ENCODE measurements around the gene SHISA9.

Gene SHISA9

DNA sequence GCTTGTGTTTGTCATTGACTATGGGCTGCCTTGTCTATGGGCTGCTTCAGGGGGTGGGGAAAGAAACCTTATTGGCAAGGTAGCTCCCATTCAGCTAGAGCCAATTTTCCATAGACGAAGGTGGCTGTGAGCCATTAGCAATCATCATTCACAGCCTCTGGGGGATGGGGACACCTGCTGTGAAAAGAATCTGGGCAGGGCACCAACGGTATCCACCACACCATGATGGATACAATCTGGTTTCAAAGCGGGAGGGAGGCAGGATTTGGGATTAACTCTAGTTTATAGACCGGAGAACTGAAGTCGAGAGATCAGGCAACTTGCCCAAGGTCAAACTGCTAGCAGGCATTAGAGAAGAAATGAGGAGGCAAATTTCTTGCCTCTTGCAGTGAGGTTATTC, 182.3 kb downstream of the SHISA9 start:
- no peak for DNase-seq

DNA sequence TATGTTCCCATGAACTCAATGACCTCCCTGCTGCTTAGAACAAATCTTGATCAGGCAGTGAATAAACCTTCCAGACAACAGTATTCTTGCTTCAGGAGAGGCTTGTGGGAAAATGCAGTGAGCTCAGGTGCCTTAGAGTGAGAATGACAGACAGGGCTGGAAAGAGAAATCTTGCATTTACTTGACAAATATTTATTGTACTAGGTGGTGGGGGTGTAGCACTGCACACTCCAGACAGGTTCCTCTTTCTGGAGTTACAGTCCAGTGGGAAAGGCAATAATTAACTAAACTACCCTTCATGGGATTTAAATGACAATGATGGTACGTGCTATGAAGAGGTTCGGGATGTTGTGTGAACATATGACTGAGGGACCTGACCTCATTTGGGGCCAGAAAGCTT, 182.9 kb downstream of the SHISA9 start:
- DNase-seq = no peak

DNA sequence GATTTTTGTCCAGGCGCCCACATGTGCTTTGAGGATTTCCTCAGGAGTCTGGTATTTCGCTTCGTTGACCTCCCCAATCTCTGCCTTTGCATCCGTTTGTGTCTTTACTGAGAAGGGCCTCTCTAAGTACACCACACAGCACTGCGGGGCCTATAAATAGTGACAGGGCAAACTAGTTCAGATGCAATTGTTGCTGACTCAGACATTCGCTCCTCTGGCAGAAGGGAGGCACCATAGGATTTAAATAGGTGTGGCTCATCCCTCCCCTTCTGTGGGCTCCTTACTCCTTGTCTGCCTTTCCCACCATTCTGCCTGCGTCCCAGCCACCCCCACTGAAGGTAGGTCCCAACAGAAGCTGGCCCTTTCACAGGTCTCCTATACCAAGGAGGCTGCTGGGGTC, 192.3 kb downstream of the SHISA9 start:
- DNase-seq = no peak

DNA sequence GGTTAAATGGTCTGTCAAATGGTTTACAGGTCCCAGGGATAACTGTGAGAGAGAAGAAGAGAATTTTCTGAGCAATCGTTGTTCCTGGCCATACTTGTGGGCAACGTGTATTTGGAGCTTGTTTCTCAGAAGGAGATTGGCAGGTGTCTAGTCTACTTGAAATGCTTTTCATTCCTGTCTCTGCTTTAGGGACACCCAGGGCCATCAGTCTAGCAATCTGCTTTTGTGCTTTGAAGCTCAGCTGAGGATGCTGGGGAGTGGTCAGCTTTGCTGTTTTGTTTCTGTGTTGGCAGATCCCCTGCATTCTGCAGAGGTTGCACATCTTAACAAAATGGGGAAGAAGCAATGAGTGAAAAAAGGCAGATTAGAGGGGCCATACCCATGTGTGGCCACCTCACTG, 193.7 kb downstream of the SHISA9 start:
- no peak for DNase-seq

DNA sequence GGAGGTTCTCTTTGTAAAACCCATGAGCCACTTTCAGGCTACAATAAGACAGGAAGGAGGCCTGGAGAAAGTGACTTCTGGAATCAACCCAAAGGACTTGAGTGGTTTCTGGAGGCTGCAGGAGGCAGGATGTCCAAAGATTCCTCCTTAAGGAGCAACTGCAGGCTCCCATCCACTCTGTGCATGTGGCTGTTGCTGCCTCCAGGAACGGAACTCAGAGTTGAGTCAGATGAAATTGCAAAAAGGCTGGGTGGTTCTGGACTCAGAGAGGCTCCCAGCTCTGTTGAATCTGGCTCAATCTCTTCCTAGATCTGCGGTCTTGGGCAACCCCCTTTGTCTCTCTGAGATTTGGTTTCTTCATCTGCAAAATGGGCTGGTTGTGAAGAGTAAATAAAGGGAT, 197.1 kb downstream of the SHISA9 start:
- no peak for DNase-seq

DNA sequence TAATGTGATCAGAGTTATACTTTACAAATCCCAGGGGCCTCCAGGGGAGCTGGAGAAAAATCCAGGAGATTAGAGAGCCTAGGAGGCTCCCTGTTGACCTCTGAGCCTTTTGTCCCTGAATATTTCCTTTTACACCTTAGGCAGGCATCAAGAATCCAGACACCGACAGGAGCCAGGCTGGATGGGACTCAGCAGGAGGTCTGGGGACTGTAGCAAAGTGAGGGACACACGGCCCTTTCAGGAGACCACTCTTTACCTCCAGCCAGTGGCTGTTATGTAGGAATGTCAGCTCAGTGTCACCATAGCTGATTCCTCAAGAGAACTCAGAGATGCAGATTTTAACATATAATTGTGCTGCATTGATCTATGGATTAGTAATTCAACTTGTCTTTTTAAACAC, 198.4 kb downstream of the SHISA9 start:
- DNase-seq = no peak

DNA sequence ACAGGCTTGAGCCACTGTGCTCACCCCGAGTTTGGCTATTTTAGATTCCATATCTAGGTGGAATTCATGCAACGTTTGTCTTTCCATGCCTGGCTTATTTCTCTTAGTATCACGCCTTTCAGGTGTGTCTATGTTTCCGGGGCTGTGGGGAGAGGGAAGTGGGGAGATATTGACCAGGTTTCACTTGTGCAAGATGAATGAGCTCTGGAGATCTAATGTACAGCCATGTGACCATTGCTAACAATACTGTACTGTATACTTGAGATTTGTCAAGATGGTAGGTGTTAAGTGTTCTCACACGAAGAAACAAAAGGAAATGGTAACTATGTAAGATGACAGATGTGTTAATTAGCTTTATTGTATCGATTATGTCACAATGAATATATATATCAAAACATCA, 199.6 kb downstream of the SHISA9 start:
- DNase-seq = no peak

DNA sequence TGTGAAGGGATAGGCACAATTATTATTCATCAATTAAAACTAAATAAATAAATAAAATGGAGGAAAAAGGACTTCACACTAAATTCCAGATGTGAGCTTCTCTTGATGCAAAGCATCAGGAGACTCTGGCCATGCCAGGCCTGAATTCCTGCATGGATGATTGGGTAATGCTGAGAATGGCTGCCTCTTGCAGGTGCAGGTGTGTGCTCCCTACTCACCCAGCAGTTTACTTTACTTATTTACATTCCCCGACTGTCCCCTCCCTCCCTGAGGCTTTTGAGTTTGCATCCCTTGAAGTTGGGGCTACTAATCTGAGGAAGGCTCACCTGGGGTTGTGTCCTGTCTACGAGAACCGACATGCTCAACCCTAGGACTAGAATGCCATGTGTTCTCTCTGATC, 200.4 kb downstream of the SHISA9 start:
- no peak for DNase-seq

DNA sequence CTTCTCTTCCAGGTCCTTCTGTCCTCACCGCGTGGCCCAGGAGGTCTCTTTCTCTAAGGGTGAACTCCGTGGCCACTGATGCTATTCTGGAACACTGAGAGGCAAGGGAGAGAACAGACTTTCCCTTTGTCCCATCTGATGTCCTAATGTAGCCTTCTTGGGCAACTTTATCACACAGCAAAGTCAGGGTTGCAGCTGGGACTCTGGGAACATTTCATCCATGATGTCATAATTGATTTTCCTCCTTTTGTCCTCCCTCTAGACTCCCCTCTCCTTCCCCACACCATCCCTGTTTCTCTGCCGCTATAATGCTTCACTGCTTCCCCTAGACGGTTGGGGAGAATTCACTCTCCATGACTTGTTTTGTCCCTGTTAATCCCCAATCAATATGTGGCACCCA, 201.0 kb downstream of the SHISA9 start:
- DNase-seq = no peak

DNA sequence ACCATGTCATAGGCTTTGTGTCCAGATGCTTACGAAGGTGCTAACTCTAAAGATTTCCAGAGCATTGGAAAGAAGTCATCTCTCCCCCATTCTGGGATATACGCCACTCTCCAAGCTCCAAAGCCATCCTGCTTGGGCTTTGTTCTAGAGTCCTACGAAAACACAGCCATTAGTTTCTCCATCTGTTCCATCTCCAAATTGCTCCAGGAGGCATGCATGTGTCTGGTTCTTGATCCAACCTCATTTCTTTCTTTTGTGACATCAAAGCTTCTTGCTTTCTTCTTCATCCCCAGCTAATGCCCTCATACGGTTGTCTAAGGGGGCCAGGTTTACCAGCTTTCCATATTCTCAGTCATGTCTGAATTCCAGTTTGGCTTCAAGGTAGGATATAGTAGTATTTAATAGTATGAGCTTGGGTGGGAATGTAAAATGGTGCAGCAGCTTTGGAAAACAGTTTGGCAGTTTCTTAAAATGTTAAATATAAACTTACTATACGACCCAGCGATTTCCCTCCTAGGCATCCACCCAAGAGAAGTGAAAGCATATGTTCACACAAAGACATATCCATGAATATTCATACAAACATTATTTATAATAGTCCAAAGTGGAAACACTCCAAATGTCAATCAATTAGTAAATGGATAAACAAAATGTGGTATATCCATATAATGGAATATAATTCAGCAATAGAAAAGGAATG, 202.6 kb downstream of the SHISA9 start:
- no peak for DNase-seq

DNA sequence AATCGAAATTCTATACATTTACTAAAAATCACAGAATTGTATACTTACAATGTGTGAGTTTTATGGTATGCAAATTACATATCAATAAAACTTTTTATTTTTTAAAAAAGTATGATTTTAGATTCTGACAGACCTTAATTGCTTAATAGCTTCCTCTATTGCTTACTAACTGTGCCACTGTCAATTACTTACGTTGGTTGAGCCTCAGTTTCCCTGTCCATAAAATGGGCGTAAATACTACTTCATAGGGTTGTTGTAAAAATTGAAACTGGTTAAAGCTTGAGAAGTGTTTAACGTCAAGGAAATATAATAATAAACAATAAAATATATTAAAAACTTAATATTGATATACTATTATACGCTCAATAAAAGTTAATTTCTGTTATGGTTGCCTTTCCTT, 203.4 kb downstream of the SHISA9 start:
- no peak for DNase-seq

DNA sequence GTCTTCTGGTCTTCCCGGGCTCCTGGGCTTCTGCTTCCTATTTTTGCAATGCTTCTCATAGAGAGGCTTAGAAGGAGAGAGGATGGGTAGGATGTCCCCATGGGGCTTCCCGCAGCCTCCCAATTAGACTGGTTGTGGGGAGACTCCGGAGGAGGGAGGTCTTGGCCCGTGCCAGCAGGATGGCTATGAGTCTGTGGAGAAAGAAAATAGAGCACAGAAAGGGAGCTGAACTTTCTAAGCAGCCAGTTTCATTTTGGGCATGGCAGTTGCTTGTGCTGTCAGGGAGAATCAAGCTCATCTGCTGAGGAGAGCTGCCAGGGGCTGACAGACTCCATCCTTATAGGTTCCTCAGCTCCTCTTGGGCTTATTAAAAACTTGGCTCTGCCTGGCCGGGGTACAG, 204.0 kb downstream of the SHISA9 start:
- DNase-seq = no peak

DNA sequence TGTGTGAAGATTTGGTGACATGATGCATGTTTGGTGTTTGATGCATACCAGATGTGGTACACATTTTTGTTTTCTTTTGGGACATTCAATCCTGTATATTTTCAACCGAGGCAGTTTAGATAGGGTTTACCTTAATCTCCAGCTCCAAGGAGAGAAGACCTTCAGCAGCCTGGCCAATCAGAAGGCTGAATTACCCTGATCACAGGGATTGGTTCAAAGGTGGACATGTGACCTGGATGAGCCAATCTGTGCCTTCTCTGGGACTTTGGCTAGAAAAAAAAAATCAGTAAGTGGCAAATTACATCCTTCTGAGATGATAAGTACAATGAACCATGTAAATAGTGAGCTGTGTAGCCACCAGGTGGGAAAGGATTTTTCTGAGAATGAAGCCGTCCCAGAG, 205.1 kb downstream of the SHISA9 start:
- no peak for DNase-seq

DNA sequence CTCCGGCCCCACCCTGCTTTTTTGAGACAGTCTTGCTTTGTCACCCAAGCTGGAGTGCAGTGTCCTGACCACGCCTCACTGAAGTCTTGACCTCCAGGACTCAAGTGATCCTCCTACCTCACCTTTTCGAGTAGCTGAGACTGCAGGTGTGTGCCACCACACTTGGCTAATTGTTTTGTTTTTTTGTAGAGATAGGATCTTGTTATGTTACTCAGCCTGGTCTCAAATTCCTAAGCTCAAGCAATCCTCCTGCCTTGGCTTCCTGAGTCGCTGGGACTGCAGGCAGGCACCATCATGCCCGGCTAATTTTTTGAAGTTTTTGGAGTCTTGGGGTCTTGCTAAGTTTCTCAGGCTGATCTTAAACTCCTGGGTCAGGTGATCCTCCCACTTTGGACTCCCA, 206.7 kb downstream of the SHISA9 start:
- no peak for DNase-seq

DNA sequence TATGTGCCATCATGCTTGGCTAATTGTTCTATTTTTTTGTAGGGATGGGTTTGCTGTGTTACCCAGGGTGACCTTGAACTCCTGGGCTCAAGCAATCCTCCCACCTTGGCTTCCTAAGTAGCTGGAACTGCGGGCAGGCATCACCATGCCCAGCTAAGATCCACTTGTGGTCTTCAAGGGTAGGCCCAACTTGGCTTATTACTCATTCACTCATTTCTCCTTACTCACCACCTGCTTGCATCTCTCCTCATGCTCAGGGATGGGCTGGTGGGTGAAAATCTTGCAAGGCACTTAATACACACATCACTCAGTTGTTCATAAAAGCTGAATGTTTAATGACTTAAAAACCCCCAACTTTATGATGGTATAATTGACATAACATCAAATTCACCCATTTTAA, 207.8 kb downstream of the SHISA9 start:
- DNase-seq = no peak

DNA sequence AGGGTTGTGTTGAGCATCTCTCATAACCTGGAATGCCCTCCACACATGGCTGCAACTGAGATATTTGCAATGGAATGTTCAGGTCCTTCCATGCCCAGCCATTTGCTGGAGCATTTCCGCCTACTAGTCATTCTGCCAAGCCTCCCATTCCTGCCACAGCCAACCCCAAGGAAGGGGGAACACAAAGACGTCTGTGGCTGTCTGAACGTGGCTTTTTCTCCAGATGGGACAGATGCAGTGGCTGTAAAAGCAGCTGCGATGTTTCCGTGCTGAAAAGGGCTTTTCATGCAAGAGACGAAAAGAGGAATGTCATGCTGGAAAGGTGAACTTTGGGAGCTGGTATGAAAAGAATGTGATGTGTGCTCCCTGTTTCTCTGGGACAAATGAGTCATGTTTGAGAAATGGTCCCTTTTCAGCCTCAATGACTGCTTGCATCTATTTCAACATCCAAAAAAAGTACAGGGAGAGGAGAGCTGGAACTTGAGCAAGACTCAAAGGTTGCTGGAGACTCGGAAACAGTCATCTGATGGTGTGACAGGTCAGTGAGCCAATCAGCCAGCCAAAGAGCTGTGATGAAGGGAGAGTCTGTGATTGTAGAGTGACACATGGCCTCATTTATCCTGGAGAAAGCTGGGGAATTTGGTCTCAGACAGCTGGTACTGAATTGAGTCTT, 208.9 kb downstream of the SHISA9 start:
- DNase-seq = no peak

DNA sequence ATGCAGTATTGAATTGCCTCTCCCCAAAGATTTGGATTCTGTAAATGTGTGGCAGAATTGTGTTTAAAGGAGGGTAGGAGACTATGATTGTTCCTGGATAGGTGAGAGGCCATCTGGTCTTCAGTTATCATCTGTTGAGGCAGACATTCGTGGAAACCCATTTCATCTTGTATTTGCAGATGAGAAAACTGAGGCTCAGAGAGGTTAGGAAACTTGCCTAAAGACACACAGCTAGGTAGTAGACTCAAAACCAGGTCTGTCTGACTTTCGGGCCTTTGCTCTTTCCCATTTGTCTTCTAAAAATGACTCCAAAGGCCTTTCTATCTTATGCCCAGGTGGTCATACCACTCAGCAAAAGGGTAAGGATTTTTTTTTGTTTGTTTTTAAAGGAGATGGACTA, 210.3 kb downstream of the SHISA9 start:
- DNase-seq = no peak

DNA sequence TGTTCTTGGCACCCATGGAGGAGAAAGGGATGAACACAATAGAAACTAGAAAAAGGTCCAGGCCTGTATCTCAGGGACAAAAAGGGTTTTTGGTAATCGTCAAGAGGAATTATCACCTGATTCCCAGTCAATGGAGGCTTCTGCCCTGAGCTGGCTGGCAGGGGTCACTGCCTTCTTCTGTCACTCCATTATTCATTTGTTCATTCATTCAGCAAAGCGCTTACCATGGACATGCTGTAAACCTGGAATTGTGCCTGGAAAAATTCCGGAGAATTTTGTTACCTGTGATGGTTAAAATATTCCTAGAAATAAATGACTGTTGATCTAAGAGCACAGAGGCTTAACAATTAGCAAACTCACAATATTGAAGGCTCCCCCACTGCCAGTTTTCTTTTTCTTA, 212.3 kb downstream of the SHISA9 start:
- no peak for DNase-seq

DNA sequence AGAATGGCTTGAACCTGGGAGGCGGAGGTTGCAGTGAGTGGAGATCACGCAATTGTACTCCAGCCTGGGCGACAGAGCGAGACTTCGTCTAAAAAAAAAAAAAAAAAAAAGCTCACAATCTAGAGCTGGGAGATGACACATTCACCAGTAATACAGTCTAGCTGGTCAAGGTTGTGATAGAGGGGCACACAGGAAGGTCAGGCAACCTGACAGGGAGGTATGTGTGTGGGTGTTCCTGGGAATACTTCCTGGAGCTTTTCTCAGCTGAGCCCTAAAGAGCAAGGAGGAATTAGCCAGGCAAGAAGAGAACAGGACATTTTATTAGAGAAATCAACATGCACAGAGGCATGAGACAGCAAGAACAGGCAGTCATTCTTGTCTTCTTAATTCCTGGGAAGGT, 216.7 kb downstream of the SHISA9 start:
- no peak for DNase-seq

DNA sequence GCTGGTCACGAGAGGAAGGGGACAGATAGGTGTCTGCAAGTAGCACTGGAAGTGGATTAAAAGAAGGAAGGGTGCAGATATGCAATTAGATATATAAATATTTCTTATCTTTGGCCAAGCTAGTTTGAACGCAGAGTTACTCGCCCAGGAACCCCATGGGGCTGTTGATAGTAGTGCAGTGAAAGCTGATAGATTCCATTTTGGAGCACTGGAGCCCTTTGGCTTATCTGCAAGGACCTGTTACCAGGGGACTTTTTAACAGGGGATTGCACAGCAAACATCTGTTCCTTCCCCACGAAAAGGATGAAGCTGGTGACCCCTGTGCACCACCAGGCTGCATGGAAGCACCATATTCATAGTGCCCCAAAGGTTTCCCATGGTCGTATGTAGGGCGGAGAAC, 218.7 kb downstream of the SHISA9 start:
- DNase-seq = no peak

DNA sequence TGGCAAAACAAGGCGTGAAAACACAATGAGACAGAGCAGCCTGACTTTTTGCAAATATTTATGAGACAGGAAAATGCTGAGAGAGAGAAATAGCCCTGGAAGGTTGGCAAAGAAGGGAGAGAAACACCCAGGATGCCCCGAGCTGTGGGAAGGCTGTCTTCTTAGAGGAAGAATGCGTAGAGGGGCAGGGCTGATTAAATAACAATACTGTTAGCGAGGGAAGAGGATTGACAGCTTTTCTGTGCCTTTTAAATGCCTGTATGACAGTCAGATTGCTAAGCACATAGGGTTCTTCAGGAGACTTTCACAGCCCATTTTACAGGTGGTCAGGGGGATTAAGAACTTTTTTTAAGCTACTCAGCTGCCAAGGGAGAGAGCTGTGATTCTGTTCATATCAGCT, 219.2 kb downstream of the SHISA9 start:
- no peak for DNase-seq

DNA sequence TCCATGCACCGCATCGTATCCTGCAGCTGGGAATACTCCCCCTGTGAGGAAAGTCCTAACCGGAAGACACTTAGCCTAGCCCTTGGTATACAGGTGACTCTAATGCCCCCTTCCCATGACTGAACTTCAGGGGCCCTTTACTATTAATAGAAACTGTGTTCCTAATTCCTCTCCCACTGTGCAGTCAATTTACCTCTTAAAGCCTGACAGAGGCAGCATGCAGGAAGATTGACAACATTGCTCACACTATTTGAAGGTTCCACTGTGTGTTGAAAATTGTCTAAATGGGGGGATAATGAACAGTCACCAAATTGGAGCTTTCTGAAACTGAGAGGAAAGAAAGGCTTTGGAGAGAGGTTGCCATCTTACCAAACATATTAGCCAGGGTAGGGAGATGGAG, 222.6 kb downstream of the SHISA9 start:
- no peak for DNase-seq

DNA sequence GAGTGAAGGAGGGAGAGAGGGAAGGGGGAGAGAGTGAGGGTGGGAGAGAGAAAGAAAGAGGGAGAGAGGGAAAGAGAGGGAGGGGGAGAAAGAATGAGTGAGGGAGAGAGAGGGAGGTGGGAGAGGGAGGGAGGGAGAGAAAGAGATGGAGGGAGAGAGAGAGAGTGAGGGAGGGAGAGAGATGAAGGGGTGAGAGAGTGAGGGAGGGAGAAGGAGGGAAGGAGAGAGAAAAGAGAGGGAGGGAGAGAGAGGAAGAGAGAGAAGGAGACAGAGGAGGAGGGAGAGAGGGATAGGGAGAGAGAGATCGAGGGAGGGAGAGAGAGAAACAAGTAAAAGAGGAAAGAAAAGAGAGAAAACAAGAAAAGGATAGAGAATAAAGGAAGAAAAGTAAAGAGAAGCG, 225.7 kb downstream of the SHISA9 start:
- no peak for DNase-seq

DNA sequence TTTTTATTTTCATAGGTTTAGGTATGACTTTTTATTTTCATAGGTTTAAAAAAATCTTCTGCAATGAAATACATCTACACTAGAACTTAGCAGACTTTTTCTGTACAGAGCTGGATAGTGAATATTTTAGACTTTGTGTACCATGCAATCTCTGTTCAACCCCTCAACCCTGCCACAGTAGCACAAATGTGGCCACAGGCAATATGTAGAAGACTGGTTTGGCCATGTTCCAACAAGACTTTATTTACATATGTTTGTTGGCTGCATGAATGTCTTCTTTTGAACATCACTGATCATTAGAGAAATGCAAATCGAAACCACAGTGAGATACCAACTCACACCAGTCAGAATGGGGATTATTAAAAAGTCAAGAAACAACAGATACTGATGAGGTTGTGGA, 229.2 kb downstream of the SHISA9 start:
- DNase-seq = no peak

DNA sequence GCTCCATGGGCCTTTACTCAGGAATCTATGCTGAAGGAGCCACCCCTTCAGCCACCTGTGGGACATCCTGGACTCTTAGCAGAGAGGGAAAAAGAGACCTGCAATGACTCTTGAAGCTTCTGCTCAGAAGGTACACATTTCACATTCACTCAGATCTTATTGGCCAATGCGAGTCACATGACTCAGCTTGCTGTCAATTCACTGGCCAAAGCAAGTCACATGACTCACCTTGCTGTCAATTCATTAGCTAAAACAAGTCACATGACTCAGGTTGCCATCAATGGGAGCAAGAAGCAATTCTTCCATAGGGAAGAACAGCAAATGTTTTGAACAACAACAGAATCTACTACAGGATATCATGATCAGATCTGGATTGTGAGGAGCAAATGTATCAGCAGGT, 233.4 kb downstream of the SHISA9 start:
- no peak for DNase-seq

Data from hippocampal formation (tissue), 2 donors.